ENCODE measurements around the gene CDK9.
A peak's percentile ranks its signal among the peaks of the same experiment; 100 is the strongest.

Gene CDK9

DNA sequence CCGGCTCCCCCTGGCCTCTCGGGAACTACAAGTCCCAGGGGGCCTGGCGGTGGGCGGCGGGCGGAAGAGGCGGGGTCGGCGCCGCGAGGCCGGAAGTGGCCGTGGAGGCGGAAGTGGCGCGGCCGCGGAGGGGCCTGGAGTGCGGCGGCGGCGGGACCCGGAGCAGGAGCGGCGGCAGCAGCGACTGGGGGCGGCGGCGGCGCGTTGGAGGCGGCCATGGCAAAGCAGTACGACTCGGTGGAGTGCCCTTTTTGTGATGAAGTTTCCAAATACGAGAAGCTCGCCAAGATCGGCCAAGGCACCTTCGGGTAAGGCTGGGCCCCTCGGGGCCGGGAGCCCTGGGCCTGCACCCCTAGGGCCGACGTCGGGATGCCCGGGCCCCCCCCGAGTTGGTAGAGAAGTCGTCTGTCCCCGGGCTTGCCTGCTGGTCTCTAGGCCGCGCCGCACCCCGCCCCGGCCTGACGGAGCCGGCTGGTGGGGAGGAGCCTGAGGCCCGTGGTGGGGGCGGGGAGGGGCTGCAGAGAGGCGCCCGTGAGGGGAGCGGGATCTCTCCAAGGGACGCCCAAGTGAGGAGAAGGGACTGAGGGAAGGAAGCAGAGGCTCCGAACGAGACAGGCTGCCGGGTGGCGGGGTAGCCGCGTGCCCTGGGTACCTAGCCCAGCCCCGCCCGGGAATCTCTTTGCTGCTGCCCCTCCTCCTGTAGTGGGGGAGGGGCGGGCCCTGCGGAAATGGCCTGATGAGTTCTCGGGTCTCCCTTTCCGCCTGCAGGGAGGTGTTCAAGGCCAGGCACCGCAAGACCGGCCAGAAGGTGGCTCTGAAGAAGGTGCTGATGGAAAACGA, at the start of gene CDK9:
CDK9 (plus strand) TSS at position 102 of the 840 bp plus-strand sequence; CDS start at position 217, 115 bp downstream.
- TF ChIP-seq CTCF (IDR thresholded peaks at IDR 0.05; ENCODE audit: low read depth, low read length), result no peak
- DNase-seq (ENCODE audit: extremely low read depth, low read depth), result peak; percentile 69

- DNase-seq (ENCODE audit: extremely low read depth, low read depth), result no peak
- TF ChIP-seq CTCF (IDR thresholded peaks at IDR 0.05; ENCODE audit: low read depth, low read length), result no peak
These were observed 47.2 kb upstream of the CDK9 start for GRCh38 chr9:127738666-127739065.

GRCh38 chr9:127739614-127740330, 46.1 kb upstream of the CDK9 start:
- no peak for DNase-seq (ENCODE audit: extremely low read depth, low read depth)
- TF ChIP-seq CTCF (IDR thresholded peaks at IDR 0.05; ENCODE audit: low read depth, low read length), result no peak

- TF ChIP-seq CTCF (IDR thresholded peaks at IDR 0.05; ENCODE audit: low read depth, low read length), result no peak
- no peak for DNase-seq (ENCODE audit: extremely low read depth, low read depth)
These were observed 43.9 kb upstream of the CDK9 start for GRCh38 chr9:127741831-127742434.

DNA sequence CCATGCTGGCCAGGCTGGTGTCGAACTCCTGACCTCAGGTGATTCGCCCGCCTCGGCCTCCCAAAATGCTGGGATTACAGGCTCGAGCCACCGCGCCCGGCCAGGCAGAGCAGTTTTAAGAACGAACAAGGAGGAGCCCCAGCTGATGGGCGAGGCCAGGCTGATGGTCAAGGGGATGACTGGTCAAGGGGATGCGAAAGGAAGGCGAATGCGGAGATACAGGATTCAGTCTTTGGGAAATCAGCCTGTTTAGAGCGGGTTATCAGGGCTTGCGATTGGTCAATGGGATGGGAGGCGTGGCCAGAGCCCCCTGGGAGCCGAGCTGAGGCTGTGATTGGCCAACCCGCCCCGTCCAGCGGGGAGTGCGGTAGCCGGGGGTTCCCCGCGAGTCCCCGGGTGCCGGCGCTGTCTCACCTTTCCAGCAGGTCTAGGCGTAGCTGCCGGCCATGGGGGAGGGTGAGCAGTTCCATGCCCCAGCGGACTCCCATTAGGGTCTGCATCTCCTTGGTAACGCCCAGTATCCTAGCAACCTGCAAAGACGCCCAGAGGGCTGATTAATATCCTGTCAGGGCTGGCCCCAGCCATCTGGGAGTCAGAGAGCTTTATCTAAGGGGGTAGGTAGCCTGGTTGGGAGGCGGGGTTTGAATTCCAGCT, 43.3 kb upstream of the CDK9 start:
- DNase-seq (ENCODE audit: extremely low read depth, low read depth), result peak; percentile 23
- no peak for TF ChIP-seq CTCF (IDR thresholded peaks at IDR 0.05; ENCODE audit: low read depth, low read length)

- no peak for TF ChIP-seq CTCF (IDR thresholded peaks at IDR 0.05; ENCODE audit: low read depth, low read length)
- no peak for DNase-seq (ENCODE audit: extremely low read depth, low read depth)
These were observed 41.3 kb upstream of the CDK9 start for GRCh38 chr9:127744398-127745110.
